Osteoblast (primary cell): ENCODE results near the gene CNDP1. TPM values are rescaled to one million over a fixed set of nuclear protein-coding genes. Genes with fewer than 3 reads are reported as not detected.

Experiments used
- DNase-seq: peaks from one replicate; pipeline ENCODE4 v3.0.0; 2011; ENCODE audit warnings: low spot score, mixed read lengths; ENCODE audit not compliant: insufficient read length; ENCODE audit errors: missing footprints
- H2AFZ ChIP-seq: 2 replicates; pipeline ENCODE4 v1.6.0; 2011; ENCODE audit warnings: mild to moderate bottlenecking, low read length
- H3K27ac ChIP-seq: 2 replicates; pipeline ENCODE4 v1.5.1; 2011; ENCODE audit warnings: mild to moderate bottlenecking, low read depth, low read length, moderate library complexity
- H3K27me3 ChIP-seq: 2 replicates; pipeline ENCODE4 v1.6.0; 2012; ENCODE audit warnings: mild to moderate bottlenecking, control low read depth, inconsistent platforms, low read length, moderate library complexity; ENCODE audit not compliant: insufficient read depth
- H3K36me3 ChIP-seq: 2 replicates; pipeline ENCODE4 v1.5.1; 2011; ENCODE audit warnings: mild to moderate bottlenecking, low read length, control low read depth, moderate library complexity; ENCODE audit not compliant: insufficient read depth
- H3K4me1 ChIP-seq: 2 replicates; pipeline ENCODE4 v1.5.1; 2011; ENCODE audit warnings: mild to moderate bottlenecking, low read length, control low read depth, moderate library complexity; ENCODE audit not compliant: insufficient read depth
- H3K4me2 ChIP-seq: 2 replicates; pipeline ENCODE4 v1.6.0; 2011; ENCODE audit warnings: mild to moderate bottlenecking, low read length; ENCODE audit not compliant: insufficient read depth
- H3K4me3 ChIP-seq: fragments of 200-600 bp; sonication (generic); 3 replicates; pipeline ENCODE4 v1.5.1; 2012; ENCODE audit warnings: mild to moderate bottlenecking, low read length, inconsistent platforms; ENCODE audit not compliant: insufficient read depth
- H3K79me2 ChIP-seq: 2 replicates; pipeline ENCODE4 v1.6.0; 2012; ENCODE audit warnings: mild to moderate bottlenecking, low read length, control low read depth, inconsistent platforms; ENCODE audit not compliant: insufficient read depth
- H3K9me3 ChIP-seq: 2 replicates; pipeline ENCODE4 v1.5.1; 2011; ENCODE audit warnings: low read depth, low read length, control low read depth
- H4K20me1 ChIP-seq: 2 replicates; pipeline ENCODE4 v1.6.0; 2012; ENCODE audit warnings: mild to moderate bottlenecking, low read length, control low read depth; ENCODE audit not compliant: insufficient read depth
- total RNA-seq: library from RNA; depleted of rRNA; stranded (reverse); fragments of >200 nt; gene quantifications from 2 replicates; pipeline ENCODE4 v1.2.3, GENCODE V29; 2012
- TF ChIP-seq, protein P1 (sequence below): IDR thresholded peaks from 2 replicates; pipeline ENCODE4 v1.5.1; 2011; ENCODE audit warnings: mild to moderate bottlenecking, low read depth, low read length, moderate library complexity; ENCODE audit errors: extremely low read depth

The CNDP1 gene
- total RNA-seq, 1 donor, result not detected

DNA sequence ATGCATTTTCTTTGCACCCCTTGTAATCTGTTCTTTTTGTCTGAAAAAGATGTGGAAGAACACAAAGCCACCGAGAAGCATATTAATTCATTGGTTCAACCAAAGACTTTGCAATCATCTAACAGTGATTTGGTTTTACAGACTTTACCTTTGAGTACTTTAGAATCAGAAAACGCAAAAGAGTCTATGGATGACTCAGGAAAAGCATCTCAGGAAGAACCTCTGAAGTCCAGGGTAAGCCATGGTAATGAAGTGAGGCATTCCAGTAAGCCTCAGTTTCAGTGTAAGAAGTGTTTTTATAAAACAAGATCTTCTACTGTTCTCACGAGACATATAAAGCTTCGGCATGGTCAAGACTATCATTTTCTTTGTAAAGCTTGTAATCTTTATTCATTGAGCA is 98.6 kb downstream of the CNDP1 start:
- Histone ChIP-seq H3K27me3 (no peaks in the 10 kb centered on the region), H3K4me2 (no peak overlapping the region), H3K4me1 (no peaks in the 10 kb centered on the region), H3K4me3 (no peak overlapping the region), H3K27ac (no peak overlapping the region), H3K36me3 (peaks cover 3% of the 10 kb centered on the region), H4K20me1 (no peaks in the 10 kb centered on the region), H3K9me3 (no peaks in the 10 kb centered on the region), H3K79me2 (no peaks in the 10 kb centered on the region), H2AFZ (no peak overlapping the region)
- TF ChIP-seq, protein P1, sequence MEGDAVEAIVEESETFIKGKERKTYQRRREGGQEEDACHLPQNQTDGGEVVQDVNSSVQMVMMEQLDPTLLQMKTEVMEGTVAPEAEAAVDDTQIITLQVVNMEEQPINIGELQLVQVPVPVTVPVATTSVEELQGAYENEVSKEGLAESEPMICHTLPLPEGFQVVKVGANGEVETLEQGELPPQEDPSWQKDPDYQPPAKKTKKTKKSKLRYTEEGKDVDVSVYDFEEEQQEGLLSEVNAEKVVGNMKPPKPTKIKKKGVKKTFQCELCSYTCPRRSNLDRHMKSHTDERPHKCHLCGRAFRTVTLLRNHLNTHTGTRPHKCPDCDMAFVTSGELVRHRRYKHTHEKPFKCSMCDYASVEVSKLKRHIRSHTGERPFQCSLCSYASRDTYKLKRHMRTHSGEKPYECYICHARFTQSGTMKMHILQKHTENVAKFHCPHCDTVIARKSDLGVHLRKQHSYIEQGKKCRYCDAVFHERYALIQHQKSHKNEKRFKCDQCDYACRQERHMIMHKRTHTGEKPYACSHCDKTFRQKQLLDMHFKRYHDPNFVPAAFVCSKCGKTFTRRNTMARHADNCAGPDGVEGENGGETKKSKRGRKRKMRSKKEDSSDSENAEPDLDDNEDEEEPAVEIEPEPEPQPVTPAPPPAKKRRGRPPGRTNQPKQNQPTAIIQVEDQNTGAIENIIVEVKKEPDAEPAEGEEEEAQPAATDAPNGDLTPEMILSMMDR, result no peak
- DNase-seq, result no peak

DNA sequence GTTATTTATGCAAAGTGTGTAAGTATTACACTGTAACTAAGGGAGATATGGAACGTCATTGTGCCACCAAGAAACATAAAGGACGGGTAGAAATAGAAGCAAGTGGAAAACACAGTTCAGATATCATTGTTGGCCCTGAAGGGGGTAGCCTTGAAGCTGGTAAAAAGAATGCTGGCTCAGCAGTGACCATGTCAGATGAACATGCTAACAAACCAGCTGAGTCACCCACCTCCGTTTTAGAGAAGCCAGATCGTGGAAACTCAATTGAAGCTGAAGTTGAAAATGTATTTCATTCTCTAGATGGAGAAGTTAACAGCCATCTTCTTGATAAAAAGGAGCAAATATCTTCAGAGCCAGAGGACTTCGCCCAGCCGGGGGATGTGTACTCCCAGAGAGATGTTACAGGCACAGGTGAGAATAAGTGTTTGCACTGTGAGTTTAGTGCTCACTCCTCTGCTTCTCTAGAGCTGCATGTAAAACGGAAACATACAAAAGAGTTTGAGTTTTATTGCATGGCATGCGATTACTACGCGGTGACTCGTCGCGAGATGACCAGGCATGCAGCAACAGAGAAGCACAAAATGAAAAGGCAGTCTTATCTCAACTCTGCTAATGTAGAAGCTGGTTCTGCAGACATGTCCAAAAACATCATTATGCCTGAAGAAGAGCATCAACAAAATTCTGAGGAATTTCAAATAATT is 99.5 kb downstream of the CNDP1 start:
- H3K27ac ChIP-seq, result no peak overlapping the region
- no peak for DNase-seq
- TF ChIP-seq, protein P1, result no peak

DNA sequence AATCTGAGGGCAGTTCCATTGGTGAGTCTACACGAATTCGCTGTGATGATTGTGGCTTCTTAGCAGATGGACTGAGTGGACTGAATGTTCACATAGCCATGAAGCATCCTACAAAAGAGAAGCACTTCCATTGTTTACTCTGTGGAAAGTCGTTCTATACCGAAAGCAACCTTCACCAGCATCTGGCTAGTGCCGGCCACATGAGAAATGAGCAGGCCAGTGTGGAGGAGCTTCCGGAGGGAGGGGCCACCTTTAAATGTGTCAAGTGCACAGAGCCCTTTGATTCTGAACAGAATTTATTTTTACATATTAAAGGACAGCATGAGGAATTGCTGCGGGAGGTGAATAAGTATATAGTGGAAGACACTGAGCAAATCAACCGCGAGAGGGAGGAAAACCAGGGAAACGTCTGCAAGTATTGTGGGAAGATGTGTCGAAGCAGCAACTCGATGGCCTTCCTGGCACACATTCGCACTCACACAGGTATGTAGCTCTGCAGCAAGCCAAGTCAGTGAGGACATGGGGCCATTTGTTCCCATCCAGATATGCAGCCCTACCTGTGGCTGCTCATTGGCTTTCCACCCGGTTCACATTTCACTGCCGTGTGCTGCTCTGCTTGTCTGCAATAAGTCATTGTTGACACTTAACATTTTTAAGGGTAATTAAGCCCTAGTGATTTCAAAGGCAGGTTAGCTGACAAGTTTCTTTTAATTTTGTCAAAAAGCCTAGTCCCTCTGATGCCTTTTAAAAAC is 101.1 kb downstream of the CNDP1 start:
- H3K36me3 ChIP-seq, result peaks cover 3% of the 10 kb centered on the region
- no peaks in the 10 kb centered on the region for H4K20me1 ChIP-seq
- no peak overlapping the region for H3K27ac ChIP-seq
- H3K4me2 ChIP-seq, result no peak overlapping the region
- DNase-seq, result no peak
- TF ChIP-seq, protein P1, result no peak
- H2AFZ ChIP-seq, result no peak overlapping the region
- no peaks in the 10 kb centered on the region for H3K4me1 ChIP-seq
- no peak overlapping the region for H3K4me3 ChIP-seq
- no peaks in the 10 kb centered on the region for H3K9me3 ChIP-seq
- H3K79me2 ChIP-seq, result no peaks in the 10 kb centered on the region
- no peaks in the 10 kb centered on the region for H3K27me3 ChIP-seq

More for the DNA sequence above, 99.5 kb downstream of the CNDP1 start:
- H3K9me3 ChIP-seq, result no peaks in the 10 kb centered on the region
- no peak overlapping the region for H3K4me2 ChIP-seq
- H3K27me3 ChIP-seq, result no peaks in the 10 kb centered on the region
- no peaks in the 10 kb centered on the region for H3K79me2 ChIP-seq
- H3K4me3 ChIP-seq, result no peak overlapping the region
- H3K36me3 ChIP-seq, result peaks cover 3% of the 10 kb centered on the region
- no peaks in the 10 kb centered on the region for H3K4me1 ChIP-seq
- H2AFZ ChIP-seq, result no peak overlapping the region
- H4K20me1 ChIP-seq, result no peaks in the 10 kb centered on the region

Other genes starting within 250 kb of the CNDP1 start
- gene CYB5A, start 242.5 kb upstream of the CNDP1 start, total RNA-seq, result 51.9 and 55.4 TPM in 2 replicates
- not detected in 2 replicates for gene C18orf63, start 218.7 kb upstream of the CNDP1 start, total RNA-seq
- gene DIPK1C, start 77.2 kb upstream of the CNDP1 start, total RNA-seq, result not detected in 2 replicates
- gene CNDP2, start 38.1 kb upstream of the CNDP1 start, total RNA-seq, result 25.3 and 27.7 TPM in 2 replicates
- gene ZNF407, start 63.4 kb downstream of the CNDP1 start, total RNA-seq, result 16.6 and 19.4 TPM in 2 replicates